Putamen (tissue), 1 donor: ENCODE results near the gene PPFIA1.
"Not testable (repeated sequence)": the region's sequence is repeated elsewhere in the genome, so short reads cannot be mapped to it uniquely, and the experiment has no call there.

Experiments used
- DNase-seq: peaks from one replicate; pipeline ENCODE4 v3.0.0-alpha.2; 2016; ENCODE audit warnings: low spot score

The PPFIA1 gene

GRCh38 chr11:70358753-70359152, 88.3 kb downstream of the PPFIA1 start:
- DNase-seq, result no peak

- no peak for DNase-seq
Observed at GRCh38 chr11:70359451-70360205, 89.1 kb downstream of the PPFIA1 start.

- no peak for DNase-seq
Observed at GRCh38 chr11:70360211-70360610, 89.7 kb downstream of the PPFIA1 start.

GRCh38 chr11:70364178-70364577, 93.7 kb downstream of the PPFIA1 start:
- DNase-seq, result no peak

- DNase-seq, result no peak
Observed at GRCh38 chr11:70364745-70365543, 94.5 kb downstream of the PPFIA1 start.

GRCh38 chr11:70365544-70365927, 95.0 kb downstream of the PPFIA1 start:
- DNase-seq, result no peak

- DNase-seq, result no peak
Observed at GRCh38 chr11:70367071-70367470, 96.6 kb downstream of the PPFIA1 start.

- no peak for DNase-seq
Observed at GRCh38 chr11:70368961-70369360, 98.5 kb downstream of the PPFIA1 start.

- no peak for DNase-seq
Observed at GRCh38 chr11:70371241-70371640, 100.8 kb downstream of the PPFIA1 start.

GRCh38 chr11:70372076-70372475, 101.6 kb downstream of the PPFIA1 start:
- no peak for DNase-seq

GRCh38 chr11:70376621-70377020, 106.1 kb downstream of the PPFIA1 start:
- no peak for DNase-seq

GRCh38 chr11:70377645-70378044, 107.2 kb downstream of the PPFIA1 start:
- DNase-seq, result no peak

- no peak for DNase-seq
Observed at GRCh38 chr11:70378506-70379134, 108.1 kb downstream of the PPFIA1 start.

- DNase-seq, result no peak
Observed at GRCh38 chr11:70381350-70381749, 110.9 kb downstream of the PPFIA1 start.

- DNase-seq, result peak; percentile 54
Observed at GRCh38 chr11:70381872-70382861, 111.7 kb downstream of the PPFIA1 start.

GRCh38 chr11:70383664-70384565, 113.4 kb downstream of the PPFIA1 start:
- no peak for DNase-seq

GRCh38 chr11:70384566-70385152, 114.2 kb downstream of the PPFIA1 start:
- DNase-seq, result no peak

- DNase-seq, result no peak
Observed at GRCh38 chr11:70387564-70387963, 117.1 kb downstream of the PPFIA1 start.

- DNase-seq, result no peak
Observed at GRCh38 chr11:70389201-70389600, 118.7 kb downstream of the PPFIA1 start.

GRCh38 chr11:70390882-70391281, 120.4 kb downstream of the PPFIA1 start:
- DNase-seq, result not testable (repeated sequence)
